HS-5 (cell line): ENCODE results near the gene ZNF397.

Experiments used
- DNase-seq: peaks from one replicate; pipeline ENCODE4 v3.0.0-alpha.2; 2012; ENCODE audit warnings: low read depth

The ZNF397 gene

DNA sequence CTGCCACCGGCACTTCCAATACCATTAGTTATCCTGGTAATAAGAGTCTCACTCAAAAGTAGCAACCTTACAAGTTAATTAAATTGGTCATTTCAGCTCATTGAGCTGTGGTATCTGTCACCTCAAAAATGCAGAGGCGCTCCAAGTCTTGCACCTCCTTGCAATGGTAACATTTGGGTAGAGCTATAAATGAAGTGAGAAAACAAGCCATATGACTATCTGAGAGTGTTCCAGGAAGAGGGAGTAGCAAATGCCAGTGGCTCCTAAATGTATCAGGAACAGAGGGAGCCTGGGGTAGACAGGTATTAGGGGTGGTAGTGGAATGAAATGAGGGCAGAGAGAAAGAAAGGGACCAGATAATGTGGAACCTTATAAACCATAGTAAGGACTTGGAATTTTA lies 55.2 kb downstream of the ZNF397 start:
- DNase-seq, result no peak

DNA sequence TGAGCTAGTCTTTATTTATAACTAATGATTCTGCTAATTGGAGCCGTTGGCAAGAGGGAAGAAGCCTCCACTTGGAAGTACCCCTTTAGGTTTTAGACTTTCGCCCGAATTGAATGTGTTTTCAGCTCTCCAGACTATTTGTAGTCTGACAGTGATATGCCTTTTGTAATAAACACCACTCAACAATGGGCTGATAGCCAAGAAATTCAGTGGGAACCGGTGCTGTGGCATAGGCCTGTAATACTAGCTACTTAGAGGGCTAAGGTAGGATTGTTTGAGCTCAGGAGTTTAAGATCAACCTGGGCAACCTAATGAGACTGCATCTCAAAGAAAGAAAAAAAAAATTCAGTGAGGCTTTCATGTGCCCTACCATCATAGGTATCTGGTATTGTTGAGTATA lies 62.8 kb downstream of the ZNF397 start:
- DNase-seq, result no peak

DNA sequence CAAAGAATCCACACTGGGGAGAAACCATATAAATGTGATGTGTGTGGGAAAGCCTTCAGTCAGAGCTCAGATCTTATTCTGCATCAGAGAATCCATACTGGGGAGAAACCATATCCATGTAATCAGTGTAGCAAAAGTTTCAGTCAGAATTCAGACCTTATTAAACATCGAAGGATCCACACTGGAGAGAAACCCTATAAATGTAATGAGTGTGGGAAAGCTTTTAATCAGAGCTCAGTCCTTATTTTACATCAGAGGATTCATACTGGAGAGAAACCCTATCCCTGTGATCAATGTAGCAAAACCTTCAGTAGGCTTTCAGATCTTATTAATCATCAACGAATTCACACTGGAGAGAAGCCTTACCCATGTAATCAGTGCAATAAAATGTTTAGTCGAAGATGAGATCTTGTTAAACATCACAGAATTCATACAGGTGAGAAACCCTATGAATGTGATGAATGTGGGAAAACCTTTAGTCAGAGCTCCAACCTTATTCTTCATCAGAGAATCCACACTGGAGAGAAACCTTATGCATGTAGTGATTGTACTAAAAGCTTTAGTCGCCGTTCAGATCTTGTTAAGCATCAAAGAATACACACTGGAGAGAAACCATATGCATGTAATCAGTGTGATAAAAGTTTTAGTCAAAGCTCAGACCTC lies 65.9 kb downstream of the ZNF397 start:
- DNase-seq, result no peak
